ENCODE results near the gene OR51V1. TPM values are rescaled to one million over a fixed set of nuclear protein-coding genes. Genes with fewer than 3 reads are reported as not detected.

OR51V1 gene
- total RNA-seq, 1 donor from 2014 or later, result not detected

- no peaks in the 10 kb centered on the region for H3K36me3 Mint-ChIP-seq (ENCODE audit: insufficient read depth)
- no peak for DNase-seq (ENCODE audit: low spot score, unreplicated experiment)
- TF ChIP-seq CTCF (IDR thresholded peaks at IDR 0.05; ENCODE audit: unreplicated experiment), result no peak
- no peaks in the 10 kb centered on the region for H3K9me3 Mint-ChIP-seq (ENCODE audit: low read depth)
- no peaks in the 10 kb centered on the region for H3K4me1 Mint-ChIP-seq (ENCODE audit: low read depth)
- peaks cover 10% of the 10 kb centered on the region for H3K27me3 Mint-ChIP-seq
- no peak overlapping the region for H3K27ac Mint-ChIP-seq
- no peak overlapping the region for H3K4me3 Mint-ChIP-seq (ENCODE audit: low read depth)
Observed at GRCh38 chr11:5243816-5244180, 43.3 kb upstream of the OR51V1 start.

GRCh38 chr11:5242933-5243815, 42.7 kb upstream of the OR51V1 start:
- no peaks in the 10 kb centered on the region for H3K36me3 Mint-ChIP-seq (ENCODE audit: insufficient read depth)
- peaks cover 10% of the 10 kb centered on the region for H3K27me3 Mint-ChIP-seq
- H3K4me3 Mint-ChIP-seq (ENCODE audit: low read depth), result no peak overlapping the region
- no peaks in the 10 kb centered on the region for H3K4me1 Mint-ChIP-seq (ENCODE audit: low read depth)
- H3K9me3 Mint-ChIP-seq (ENCODE audit: low read depth), result no peaks in the 10 kb centered on the region
- TF ChIP-seq CTCF (IDR thresholded peaks at IDR 0.05; ENCODE audit: unreplicated experiment), result no peak
- DNase-seq (ENCODE audit: low spot score, unreplicated experiment), result no peak
- no peak overlapping the region for H3K27ac Mint-ChIP-seq

- no peak for TF ChIP-seq CTCF (IDR thresholded peaks at IDR 0.05; ENCODE audit: unreplicated experiment)
- H3K27ac Mint-ChIP-seq, result no peak overlapping the region
Observed at GRCh38 chr11:5242208-5242607, 41.7 kb upstream of the OR51V1 start.

DNA sequence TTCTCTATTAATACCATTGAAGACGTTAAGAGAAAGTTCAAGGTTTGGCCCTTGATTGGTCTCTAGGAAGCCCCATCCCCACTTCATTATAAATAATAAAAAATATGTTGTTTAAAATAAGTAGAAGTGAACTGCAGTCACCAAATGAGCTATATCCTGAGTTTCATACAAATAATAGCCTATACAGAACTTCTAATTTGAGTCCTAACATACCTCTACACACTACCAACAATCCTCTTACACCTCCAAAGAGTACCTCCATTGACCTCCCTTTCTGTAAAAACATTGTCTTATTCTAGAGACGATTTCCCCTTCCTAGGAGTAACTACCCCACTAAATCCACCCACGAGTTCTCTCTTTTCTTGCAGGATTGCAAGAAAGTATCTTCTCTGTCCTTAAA, 41.0 kb upstream of the OR51V1 start:
- Mint-ChIP-seq H3K27ac (no peak overlapping the region), H3K27me3 (no peaks in the 10 kb centered on the region), H3K4me3 (ENCODE audit: low read depth) (no peak overlapping the region), H3K36me3 (ENCODE audit: insufficient read depth) (no peaks in the 10 kb centered on the region), H3K9me3 (ENCODE audit: low read depth) (no peaks in the 10 kb centered on the region), H3K4me1 (ENCODE audit: low read depth) (no peaks in the 10 kb centered on the region)
- DNase-seq (ENCODE audit: low spot score, unreplicated experiment), result no peak
- no peak for TF ChIP-seq CTCF (IDR thresholded peaks at IDR 0.05; ENCODE audit: unreplicated experiment)

More at GRCh38 chr11:5242208-5242607, 41.7 kb upstream of the OR51V1 start:
- no peak for DNase-seq (ENCODE audit: low spot score, unreplicated experiment)
- H3K4me1 Mint-ChIP-seq (ENCODE audit: low read depth), result no peaks in the 10 kb centered on the region
- H3K9me3 Mint-ChIP-seq (ENCODE audit: low read depth), result no peaks in the 10 kb centered on the region
- no peaks in the 10 kb centered on the region for H3K36me3 Mint-ChIP-seq (ENCODE audit: insufficient read depth)
- H3K4me3 Mint-ChIP-seq (ENCODE audit: low read depth), result no peak overlapping the region
- peaks cover 4% of the 10 kb centered on the region for H3K27me3 Mint-ChIP-seq

DNA sequence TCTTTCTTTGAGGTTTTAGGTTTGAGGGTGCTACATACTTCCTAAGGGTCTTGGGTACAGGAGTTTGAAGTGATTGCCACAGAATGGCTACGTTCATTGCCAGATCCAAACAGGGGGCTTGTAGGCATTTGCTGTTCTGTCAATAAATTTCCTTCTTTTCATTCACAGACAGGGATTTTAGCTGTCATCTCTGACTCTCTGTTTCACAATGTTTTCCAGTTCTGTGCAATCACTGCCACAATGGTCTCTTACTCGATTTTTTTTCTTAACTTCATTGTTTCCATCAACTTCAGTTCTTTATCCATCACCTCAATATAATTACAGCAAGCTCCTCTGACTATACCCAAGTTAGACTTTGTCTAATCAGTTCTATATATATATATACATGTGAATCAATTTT, 40.0 kb upstream of the OR51V1 start:
- no peak overlapping the region for H3K27ac Mint-ChIP-seq
- H3K27me3 Mint-ChIP-seq, result no peaks in the 10 kb centered on the region
- no peak overlapping the region for H3K4me3 Mint-ChIP-seq (ENCODE audit: low read depth)
- DNase-seq (ENCODE audit: low spot score, unreplicated experiment), result no peak
- H3K4me1 Mint-ChIP-seq (ENCODE audit: low read depth), result no peaks in the 10 kb centered on the region
- no peak for TF ChIP-seq CTCF (IDR thresholded peaks at IDR 0.05; ENCODE audit: unreplicated experiment)
- no peaks in the 10 kb centered on the region for H3K9me3 Mint-ChIP-seq (ENCODE audit: low read depth)
- no peaks in the 10 kb centered on the region for H3K36me3 Mint-ChIP-seq (ENCODE audit: insufficient read depth)

All from progenitor cell of endocrine pancreas (in vitro differentiated cells).